ENCODE measurements around the gene TNXB.
"Not testable (repeated sequence)": the region's sequence is repeated elsewhere in the genome, so short reads cannot be mapped to it uniquely, and the experiment has no call there.

TNXB gene

GRCh38 chr6:32038878-32039277, 70.3 kb downstream of the TNXB start:
- not testable (repeated sequence) for DNase-seq

DNA sequence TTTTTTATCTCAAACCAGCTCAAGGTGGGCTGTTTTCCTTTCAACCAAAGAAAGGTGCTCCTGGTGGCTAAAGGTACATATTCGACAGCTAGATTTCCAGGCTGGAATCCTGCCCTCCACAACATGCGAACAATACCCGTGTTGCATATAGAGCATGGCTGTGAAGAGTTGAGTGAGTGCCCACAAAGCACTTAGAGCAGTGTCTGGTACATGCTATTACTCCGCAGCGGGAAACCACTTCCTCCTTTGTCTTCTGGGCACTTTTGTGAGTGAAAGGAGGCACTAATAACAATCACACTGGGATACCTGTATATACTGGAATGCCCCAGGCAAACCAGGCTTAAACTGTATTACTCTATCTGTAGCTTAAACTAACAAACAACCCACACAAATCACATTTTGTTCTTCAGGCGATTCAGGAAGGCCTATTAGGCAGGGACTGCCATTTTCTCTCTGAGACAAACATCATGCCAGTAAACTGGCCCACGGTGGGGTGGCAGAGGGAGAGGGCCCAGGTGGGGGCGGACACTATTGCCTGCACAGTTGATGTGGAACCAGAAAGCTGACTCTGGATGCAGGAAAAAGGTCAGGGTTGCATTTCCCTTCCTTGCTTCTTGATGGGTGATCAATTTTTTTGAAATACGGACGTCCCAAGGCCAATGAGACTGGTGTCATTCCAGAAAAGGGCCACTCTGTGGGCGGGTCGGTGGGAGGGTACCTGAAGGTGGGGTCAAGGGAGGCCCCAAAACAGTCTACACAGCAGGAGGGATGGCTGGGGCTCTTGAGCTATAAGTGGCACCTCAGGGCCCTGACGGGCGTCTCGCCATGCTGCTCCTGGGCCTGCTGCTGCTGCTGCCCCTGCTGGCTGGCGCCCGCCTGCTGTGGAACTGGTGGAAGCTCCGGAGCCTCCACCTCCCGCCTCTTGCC, 71.3 kb downstream of the TNXB start, which contains the start of gene CYP21A2:
Gene CYP21A2 (plus strand): TSS at position 818 of the 927 bp plus-strand sequence. CDS start 8 bp downstream, at position 826.
- DNase-seq: not testable (repeated sequence)

DNA sequence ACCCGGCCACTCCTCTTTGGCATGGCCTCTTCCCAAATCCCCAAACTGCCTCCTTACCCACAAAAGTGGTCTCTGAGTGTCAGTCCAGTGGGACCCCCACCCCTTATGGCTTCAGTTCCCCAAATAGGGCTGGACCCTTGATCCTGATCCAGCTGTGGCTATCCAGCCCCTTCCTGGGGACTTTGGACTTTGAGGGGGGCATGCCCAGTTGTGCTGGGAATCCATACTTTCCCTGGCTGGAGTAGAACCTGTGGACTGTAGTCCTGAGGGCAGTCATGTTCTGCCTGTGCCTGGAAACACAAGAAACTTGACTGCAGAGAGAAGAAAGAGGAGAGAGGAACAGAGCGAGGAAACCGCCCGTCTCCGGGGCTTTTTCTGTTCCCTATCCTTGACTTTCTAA, 72.0 kb downstream of the TNXB start:
- DNase-seq: not testable (repeated sequence)

DNA sequence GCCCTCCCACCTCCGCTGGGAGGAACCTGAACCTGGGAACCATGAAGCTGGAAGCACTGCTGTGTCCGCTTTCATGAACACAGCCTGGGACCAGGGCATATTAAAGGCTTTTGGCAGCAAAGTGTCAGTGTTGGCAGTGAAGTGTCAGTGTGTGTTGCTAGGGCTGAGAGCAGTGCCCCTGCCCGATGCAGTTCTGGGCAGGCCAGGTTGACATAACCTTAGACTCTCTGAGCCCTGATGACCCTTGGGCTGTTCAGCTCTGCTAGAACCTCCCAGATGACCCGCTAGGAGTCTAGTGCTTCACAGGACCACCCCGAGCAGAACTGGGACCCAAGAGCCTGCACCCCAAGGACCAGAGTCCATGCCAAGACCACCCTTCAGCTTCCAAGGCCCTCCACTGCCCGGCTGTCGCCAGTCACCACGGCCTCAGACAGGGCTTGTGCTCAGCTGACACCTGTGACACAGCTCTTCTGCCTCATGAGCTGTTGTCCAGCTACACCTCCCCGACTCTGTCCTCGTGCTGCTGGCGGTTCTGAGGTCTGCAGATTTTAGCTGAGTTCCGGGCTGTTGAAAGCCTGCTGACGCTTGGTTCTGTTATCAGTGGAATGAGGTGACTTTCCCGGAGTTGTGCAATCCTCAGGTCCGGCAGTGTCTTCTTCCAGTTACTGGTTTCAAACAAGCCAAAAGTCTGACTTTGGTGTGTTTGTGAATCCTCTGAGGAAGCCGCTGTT, 73.7 kb downstream of the TNXB start:
- not testable (repeated sequence) for DNase-seq

- not testable (repeated sequence) for DNase-seq
These were observed 79.6 kb downstream of the TNXB start for GRCh38 chr6:32029553-32029952.

- not testable (repeated sequence) for DNase-seq
These were observed 80.5 kb downstream of the TNXB start for GRCh38 chr6:32028631-32029030.

DNA sequence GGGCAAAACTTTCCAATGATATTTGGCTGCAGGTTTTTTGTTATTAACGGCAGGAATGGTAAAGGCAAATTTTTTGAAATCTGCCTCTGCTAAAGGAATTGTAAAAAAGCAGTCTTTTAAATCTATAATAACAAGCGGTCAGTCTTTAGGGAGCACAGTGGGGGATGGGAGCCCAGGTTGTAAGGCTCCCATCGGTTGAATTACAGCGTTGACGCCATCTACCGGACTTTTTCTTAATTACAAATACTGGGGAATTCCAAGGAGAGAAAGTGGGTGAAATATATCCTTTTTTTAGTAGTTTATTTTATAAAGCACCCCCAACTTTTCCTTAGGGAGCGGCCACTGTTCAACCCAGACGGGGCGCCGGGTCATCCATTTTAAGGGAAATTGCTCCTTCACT, 87.0 kb downstream of the TNXB start:
- DNase-seq: not testable (repeated sequence)

DNA sequence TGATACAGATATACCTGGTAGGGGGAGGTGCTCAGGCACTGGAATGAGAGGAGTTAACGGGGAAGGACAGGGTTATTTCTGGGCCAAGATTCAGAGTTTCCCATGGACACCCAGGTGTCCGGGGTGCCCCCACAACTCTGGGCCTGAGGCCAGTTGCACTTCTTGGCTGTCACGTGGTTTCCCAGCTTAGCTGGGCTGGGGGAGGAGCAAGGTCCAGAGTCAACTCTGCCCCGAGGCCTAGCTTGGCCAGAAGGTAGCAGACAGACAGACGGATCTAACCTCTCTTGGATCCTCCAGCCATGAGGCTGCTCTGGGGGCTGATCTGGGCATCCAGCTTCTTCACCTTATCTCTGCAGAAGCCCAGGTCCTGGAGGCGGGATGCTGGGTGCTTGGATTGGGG, 94.6 kb downstream of the TNXB start, which contains the start of gene C4B:
Gene C4B (plus strand): TSS at position 249 of the 400 bp plus-strand sequence. CDS start 51 bp downstream, at position 300.
- not testable (repeated sequence) for DNase-seq

- not testable (repeated sequence) for DNase-seq
These were observed 95.4 kb downstream of the TNXB start for GRCh38 chr6:32013738-32014137.

- not testable (repeated sequence) for DNase-seq
These were observed 96.1 kb downstream of the TNXB start for GRCh38 chr6:32012941-32013617.

DNA sequence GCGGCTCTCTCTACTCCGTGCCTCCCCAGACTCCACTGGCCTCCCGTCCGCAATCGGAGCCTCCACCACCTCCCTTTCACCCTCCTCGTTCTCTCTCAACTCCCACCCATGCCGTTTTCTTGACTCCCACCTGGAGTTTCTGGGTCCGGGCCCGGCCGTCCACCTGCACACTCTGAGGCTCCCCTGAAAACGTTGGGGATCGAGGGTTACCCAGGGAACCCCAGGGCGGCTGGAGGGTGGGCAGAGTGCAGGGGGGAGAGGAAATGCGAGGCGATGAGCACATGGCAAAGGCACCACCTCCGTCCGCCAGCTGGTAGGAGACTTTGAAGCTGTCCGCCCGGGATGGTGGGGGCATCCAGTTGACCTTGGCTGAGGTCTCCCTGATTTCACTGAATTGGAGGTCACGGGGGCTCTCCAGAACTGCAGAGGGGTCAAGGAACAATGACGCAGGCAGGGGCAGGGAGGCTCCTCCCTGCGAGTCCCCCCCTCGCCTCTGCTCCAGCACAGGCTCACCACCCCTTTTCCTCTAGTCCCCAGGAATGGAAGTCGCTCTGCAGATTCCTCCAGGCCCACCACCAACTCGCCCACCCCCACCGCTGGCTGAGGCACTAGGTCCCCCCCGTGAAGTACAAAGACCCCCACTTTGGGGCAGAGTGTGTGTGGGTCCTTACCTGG, 98.1 kb downstream of the TNXB start:
- DNase-seq: not testable (repeated sequence)

DNA sequence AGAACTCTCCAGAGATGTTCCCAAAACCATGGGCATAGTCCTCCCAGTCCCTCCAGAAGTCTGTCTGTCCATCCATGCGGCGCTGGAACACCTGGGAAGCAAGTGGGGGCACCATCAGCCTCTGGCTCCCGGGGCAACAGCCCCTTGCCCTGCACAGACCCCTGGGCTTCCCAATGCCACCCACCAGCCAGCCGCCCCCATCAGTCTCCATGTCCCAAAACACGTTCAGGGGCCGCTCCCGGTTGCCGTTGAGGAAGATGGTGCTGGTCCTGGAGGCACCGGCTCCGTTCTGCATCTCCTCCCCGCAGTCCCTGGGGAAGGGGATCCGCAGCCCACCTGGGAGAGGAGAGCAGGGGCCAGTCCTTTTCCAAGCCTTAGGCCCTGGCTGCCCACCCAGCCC, 99.6 kb downstream of the TNXB start:
- not testable (repeated sequence) for DNase-seq

DNA sequence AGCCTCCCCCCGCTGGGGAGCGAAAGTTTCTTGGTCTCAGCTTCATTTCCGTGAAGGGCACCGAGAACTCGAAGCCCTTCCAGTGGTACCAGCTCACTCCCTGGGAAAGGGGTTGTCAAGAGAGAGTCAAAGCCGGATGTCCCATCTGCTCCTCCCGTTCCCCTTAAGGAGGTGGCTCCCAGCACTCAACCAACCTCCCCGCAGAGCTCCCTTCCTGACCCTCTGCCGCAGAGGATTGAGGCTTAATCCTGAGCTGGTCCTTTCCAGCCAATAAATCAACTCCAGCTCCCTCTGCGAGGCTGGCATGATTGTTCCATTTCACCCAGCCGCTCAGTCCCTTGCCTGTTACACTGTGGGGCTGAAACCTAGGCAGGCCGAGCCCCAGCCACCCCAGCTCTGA, 100.5 kb downstream of the TNXB start:
- DNase-seq: not testable (repeated sequence)

GRCh38 chr6:32008037-32008436, 101.1 kb downstream of the TNXB start:
- not testable (repeated sequence) for DNase-seq

DNA sequence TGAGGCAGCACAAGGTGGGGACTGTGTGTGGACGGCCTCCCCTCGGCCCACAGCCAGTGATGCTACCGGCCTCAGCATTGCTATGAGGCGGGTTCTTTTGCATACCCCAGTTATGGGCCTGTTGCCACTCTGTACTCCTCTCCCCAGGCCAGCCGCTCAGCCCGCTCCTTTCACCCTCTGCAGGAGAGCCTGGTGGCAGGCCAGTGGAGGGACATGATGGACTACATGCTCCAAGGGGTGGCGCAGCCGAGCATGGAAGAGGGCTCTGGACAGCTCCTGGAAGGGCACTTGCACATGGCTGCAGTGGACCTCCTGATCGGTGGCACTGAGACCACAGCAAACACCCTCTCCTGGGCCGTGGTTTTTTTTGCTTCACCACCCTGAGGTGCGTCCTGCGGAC, 102.1 kb downstream of the TNXB start:
- not testable (repeated sequence) for DNase-seq

- peak in 1 of 5 experiments; percentile 0 for DNase-seq
These were observed 103.1 kb downstream of the TNXB start for GRCh38 chr6:32005991-32006529.

DNA sequence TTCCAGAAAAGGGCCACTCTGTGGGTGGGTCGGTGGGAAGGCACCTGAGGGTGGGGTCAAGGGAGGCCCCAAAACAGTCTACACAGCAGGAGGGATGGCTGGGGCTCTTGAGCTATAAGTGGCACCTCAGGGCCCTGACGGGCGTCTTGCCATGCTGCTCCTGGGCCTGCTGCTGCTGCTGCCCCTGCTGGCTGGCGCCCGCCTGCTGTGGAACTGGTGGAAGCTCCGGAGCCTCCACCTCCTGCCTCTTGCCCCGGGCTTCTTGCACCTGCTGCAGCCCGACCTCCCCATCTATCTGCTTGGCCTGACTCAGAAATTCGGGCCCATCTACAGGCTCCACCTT, 103.6 kb downstream of the TNXB start:
- DNase-seq: not testable (repeated sequence)

GRCh38 chr6:32004864-32005537, 104.1 kb downstream of the TNXB start:
- DNase-seq: not testable (repeated sequence)

DNA sequence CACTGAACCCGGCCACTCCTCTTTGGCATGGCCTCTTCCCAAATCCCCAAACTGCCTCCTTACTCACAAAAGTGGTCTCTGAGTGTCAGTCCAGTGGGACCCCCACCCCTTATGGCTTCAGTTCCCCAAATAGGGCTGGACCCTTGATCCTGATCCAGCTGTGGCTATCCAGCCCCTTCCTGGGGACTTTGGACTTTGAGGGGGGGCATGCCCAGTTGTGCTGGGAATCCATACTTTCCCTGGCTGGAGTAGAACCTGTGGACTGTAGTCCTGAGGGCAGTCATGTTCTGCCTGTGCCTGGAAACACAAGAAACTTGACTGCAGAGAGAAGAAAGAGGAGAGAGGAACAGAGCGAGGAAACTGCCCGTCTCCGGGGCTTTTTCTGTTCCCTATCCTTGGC, 104.7 kb downstream of the TNXB start:
- DNase-seq: not testable (repeated sequence)

- DNase-seq: not testable (repeated sequence)
These were observed 105.8 kb downstream of the TNXB start for GRCh38 chr6:32003301-32003700.
